ENCODE measurements around the gene N4BP2. TPM values are rescaled to one million over a fixed set of nuclear protein-coding genes. Genes with fewer than 3 reads are reported as not detected.

Gene N4BP2
- total and polyA plus RNA-seq, 4 donors = 1.8 to 33.6 (median 5.9) TPM

GRCh38 chr4:40205259-40206198 lies 148.9 kb downstream of the N4BP2 start:
- ATAC-seq (ENCODE audit: insufficient read depth, low FRiP score) (peak; percentile 61), DNase-seq (no peak)
- no peaks in the 10 kb centered on the region for H3K36me3 ChIP-seq (ENCODE audit: control insufficient read depth in 4 of 4, insufficient read depth in 4 of 4, low read length in 4 of 4)
- no peak overlapping the region for H3K4me3 ChIP-seq
- WGBS, 2 donors = 31 to 61% methylated on average over 6 of the region's 6 CpGs
- no peaks in the 10 kb centered on the region for H3K4me1 ChIP-seq (ENCODE audit: control insufficient read depth in 5 of 5, insufficient read depth in 5 of 5, low read length in 5 of 5)
- H3K27ac ChIP-seq (ENCODE audit: low read depth in 1 of 2, low read length in 1 of 2) = peak overlapping the region in 1 of 2 donors; percentile 45
- H3K9me3 ChIP-seq (ENCODE audit: control insufficient read depth in 4 of 4, insufficient read depth in 3 of 4, low read length in 3 of 4) = no peaks in the 10 kb centered on the region
- TF ChIP-seq, protein P1, sequence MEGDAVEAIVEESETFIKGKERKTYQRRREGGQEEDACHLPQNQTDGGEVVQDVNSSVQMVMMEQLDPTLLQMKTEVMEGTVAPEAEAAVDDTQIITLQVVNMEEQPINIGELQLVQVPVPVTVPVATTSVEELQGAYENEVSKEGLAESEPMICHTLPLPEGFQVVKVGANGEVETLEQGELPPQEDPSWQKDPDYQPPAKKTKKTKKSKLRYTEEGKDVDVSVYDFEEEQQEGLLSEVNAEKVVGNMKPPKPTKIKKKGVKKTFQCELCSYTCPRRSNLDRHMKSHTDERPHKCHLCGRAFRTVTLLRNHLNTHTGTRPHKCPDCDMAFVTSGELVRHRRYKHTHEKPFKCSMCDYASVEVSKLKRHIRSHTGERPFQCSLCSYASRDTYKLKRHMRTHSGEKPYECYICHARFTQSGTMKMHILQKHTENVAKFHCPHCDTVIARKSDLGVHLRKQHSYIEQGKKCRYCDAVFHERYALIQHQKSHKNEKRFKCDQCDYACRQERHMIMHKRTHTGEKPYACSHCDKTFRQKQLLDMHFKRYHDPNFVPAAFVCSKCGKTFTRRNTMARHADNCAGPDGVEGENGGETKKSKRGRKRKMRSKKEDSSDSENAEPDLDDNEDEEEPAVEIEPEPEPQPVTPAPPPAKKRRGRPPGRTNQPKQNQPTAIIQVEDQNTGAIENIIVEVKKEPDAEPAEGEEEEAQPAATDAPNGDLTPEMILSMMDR (IDR thresholded peaks at IDR 0.05; ENCODE audit: control extremely low read depth, extremely low read depth) = no peak
- H3K27me3 ChIP-seq (ENCODE audit: control insufficient read depth in 3 of 3, insufficient read depth in 3 of 3, low read length in 2 of 3) = no peaks in the 10 kb centered on the region
- no peak overlapping the region for H3K9ac ChIP-seq (ENCODE audit: insufficient read depth in 1 of 2, low read length in 2 of 2)

GRCh38 chr4:40206426-40206825 lies 149.8 kb downstream of the N4BP2 start:
- TF ChIP-seq, protein P1 (IDR thresholded peaks at IDR 0.05; ENCODE audit: control extremely low read depth, extremely low read depth) = no peak
- no peak overlapping the region for H3K27ac ChIP-seq (ENCODE audit: low read depth in 1 of 2, low read length in 1 of 2)
- H3K9me3 ChIP-seq (ENCODE audit: control insufficient read depth in 4 of 4, insufficient read depth in 3 of 4, low read length in 3 of 4) = no peaks in the 10 kb centered on the region
- 9 to 39% methylated on average over 2 of the region's 2 CpGs for WGBS, 2 donors
- ATAC-seq (ENCODE audit: insufficient read depth, low FRiP score) = no peak
- H3K36me3 ChIP-seq (ENCODE audit: control insufficient read depth in 4 of 4, insufficient read depth in 4 of 4, low read length in 4 of 4) = no peaks in the 10 kb centered on the region
- H3K27me3 ChIP-seq (ENCODE audit: control insufficient read depth in 3 of 3, insufficient read depth in 3 of 3, low read length in 2 of 3) = no peaks in the 10 kb centered on the region
- no peak for DNase-seq
- no peaks in the 10 kb centered on the region for H3K4me1 ChIP-seq (ENCODE audit: control insufficient read depth in 5 of 5, insufficient read depth in 5 of 5, low read length in 5 of 5)
- no peak overlapping the region for H3K9ac ChIP-seq (ENCODE audit: insufficient read depth in 1 of 2, low read length in 2 of 2)
- no peak overlapping the region for H3K4me3 ChIP-seq

Small RNA genes within 50 kb of the gene (small RNA-seq; reads per million reads assigned to genes)
- gene AC095057.1 (ENCODE audit: low replicate concordance) = not detected
- gene RF00432 (ENCODE audit: low replicate concordance) = not detected
- gene RNU6-1112P (ENCODE audit: low replicate concordance) = not detected

Other genes with a start within 250 kb of the N4BP2 start
- 100 to 1,000 TPM in 1 of 2 donors, 10 to 100 TPM in 1; 62.3 to 121 TPM for gene PDS5A, start 78.9 kb upstream of the N4BP2 start, total RNA-seq
- gene PDS5A, start 78.9 kb upstream of the N4BP2 start, polyA plus RNA-seq = 10 to 100 TPM; 21.2 to 22.4 TPM
- 10 to 100 TPM in 1 of 2 donors, 1 to 10 TPM in 1; 8.3 to 12.9 TPM for gene RHOH, start 140.2 kb downstream of the N4BP2 start, total RNA-seq
- 10 to 100 TPM in 1 of 2 donors, 1 to 10 TPM in 1; 1.2 to 35.8 TPM for gene RHOH, start 140.2 kb downstream of the N4BP2 start, polyA plus RNA-seq

Data from lung (tissue), 13 donors.